Upper lobe of left lung (tissue), 6 donors: Measurements from ENCODE around the gene PANX1. TPM values are rescaled to one million over a fixed set of nuclear protein-coding genes. Genes with fewer than 3 reads are reported as not detected.
"Not testable (repeated sequence)": the region's sequence is repeated elsewhere in the genome, so short reads cannot be mapped to it uniquely, and the experiment has no call there.

Experiments used
- ATAC-seq, 2 donors: fragments of 200-7000 bp; cut with Tn5 transposase; one replicate each; pipeline ENCODE4 v1.9.1; 2022; ENCODE audit warnings: mild to moderate bottlenecking in 2 of 2, moderate library complexity in 2 of 2; ENCODE audit not compliant: low FRiP score in 2 of 2
- DNase-seq, 2 donors: peaks; one replicate each; pipeline ENCODE4 v3.0.0-alpha.2; 2019 to 2020
- H3K27ac ChIP-seq, 4 donors: fragments of 200-600 bp; sonication (generic); one replicate each; pipeline ENCODE4 v1.5.1; 2016 to 2019
- H3K27me3 ChIP-seq, 4 donors: fragments of 200-600 bp; sonication (generic); one replicate each; pipeline ENCODE4 v1.5.1; 2017 to 2019
- H3K36me3 ChIP-seq, 4 donors: fragments of 200-600 bp; sonication (generic); one replicate each; pipeline ENCODE4 v1.5.1; 2016 to 2019
- H3K4me1 ChIP-seq, 4 donors: fragments of 200-600 bp; sonication (generic); one replicate each; pipeline ENCODE4 v1.5.1; 2018 to 2019
- H3K4me3 ChIP-seq, 4 donors: fragments of 200-600 bp; sonication (generic); one replicate each; pipeline ENCODE4 v1.5.1; 2017 to 2019; ENCODE audit warnings: mild to moderate bottlenecking in 2 of 4, moderate library complexity in 1 of 4
- H3K9me3 ChIP-seq, 4 donors: fragments of 200-600 bp; sonication (generic); one replicate each; pipeline ENCODE4 v1.5.1; 2018 to 2019
- EP300 ChIP-seq, 4 donors: sonication (generic); formaldehyde crosslinking; IDR thresholded peaks; one replicate each; pipeline ENCODE4 v1.5.1; 2017; ENCODE audit warnings: antibody characterized with exemption in 4 of 4, control low read depth in 2 of 4
- POLR2A ChIP-seq, 4 donors: fragments of 450-650 bp; IDR thresholded peaks; one replicate each; pipeline ENCODE4 v1.5.1; 2016 to 2017; ENCODE audit warnings: antibody characterized with exemption in 4 of 4, mild to moderate bottlenecking in 2 of 4
- POLR2AphosphoS5 ChIP-seq, 2 donors: sonication (generic); formaldehyde crosslinking; IDR thresholded peaks; one replicate each; pipeline ENCODE4 v1.5.1; 2017; ENCODE audit warnings: antibody characterized with exemption in 2 of 2
- WGBS, 2 donors: methylation state at CpG; one replicate each; pipeline ENCODE4 v1.1.5; 2017 to 2018; 5-methylcytosine and 5-hydroxymethylcytosine counted together
- total RNA-seq, 6 donors: library from RNA; depleted of rRNA in 4 of 6; stranded (reverse); fragments of >200 nt in 4 of 6; gene quantifications; one replicate each; pipeline versions ENCODE4 v1.1.0 to v1.2.1, GENCODE V29; 2016 to 2021
- TF ChIP-seq, protein P1 (sequence below), 6 experiments: fragments of 450-650 bp in 4 of 6; fragments of 200-600 bp in 2 of 6; sonication (generic) in 2 of 6; IDR thresholded peaks; one replicate each; pipeline ENCODE4 v1.5.1; 2016 to 2019; ENCODE audit warnings: antibody characterized with exemption in 6 of 6
- donor health status: DM: no; HTN: no; CAD: no; lungs with moderate emphysema.
- donor health status: DM: no; HTN: yes; CAD: no; lungs with severe emphysema.

The PANX1 gene
- total RNA-seq, 6 donors from 2014 or later = 7.3 to 32.2 (median 17.8) TPM

DNA sequence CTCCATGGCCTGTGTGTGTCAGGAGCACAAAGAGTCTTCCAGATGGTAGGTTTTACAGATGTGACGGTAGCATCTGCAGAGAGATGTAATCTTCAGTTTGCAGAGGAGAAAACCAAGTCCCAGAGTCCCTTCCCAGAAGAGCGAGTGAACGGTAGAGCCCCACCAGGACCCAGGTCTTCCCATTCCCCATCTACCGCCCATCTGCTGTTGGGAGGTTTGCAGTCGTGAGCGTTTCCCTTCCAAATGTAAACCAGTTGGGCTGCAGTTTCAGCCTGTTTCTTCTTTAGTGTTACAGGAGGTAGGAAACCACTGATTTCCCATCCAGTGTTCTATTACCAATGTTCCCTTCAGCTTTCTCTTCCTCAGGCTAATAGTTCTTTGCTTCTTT is 24.0 kb downstream of the PANX1 start:
- peak overlapping the region in 2 of 4 donors; percentile 34 to 35 for H3K27ac ChIP-seq
- TF ChIP-seq POLR2A (IDR thresholded peaks at IDR 0.05) = no peak
- no peak for TF ChIP-seq EP300 (IDR thresholded peaks at IDR 0.05)
- TF ChIP-seq, protein P1, sequence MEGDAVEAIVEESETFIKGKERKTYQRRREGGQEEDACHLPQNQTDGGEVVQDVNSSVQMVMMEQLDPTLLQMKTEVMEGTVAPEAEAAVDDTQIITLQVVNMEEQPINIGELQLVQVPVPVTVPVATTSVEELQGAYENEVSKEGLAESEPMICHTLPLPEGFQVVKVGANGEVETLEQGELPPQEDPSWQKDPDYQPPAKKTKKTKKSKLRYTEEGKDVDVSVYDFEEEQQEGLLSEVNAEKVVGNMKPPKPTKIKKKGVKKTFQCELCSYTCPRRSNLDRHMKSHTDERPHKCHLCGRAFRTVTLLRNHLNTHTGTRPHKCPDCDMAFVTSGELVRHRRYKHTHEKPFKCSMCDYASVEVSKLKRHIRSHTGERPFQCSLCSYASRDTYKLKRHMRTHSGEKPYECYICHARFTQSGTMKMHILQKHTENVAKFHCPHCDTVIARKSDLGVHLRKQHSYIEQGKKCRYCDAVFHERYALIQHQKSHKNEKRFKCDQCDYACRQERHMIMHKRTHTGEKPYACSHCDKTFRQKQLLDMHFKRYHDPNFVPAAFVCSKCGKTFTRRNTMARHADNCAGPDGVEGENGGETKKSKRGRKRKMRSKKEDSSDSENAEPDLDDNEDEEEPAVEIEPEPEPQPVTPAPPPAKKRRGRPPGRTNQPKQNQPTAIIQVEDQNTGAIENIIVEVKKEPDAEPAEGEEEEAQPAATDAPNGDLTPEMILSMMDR (IDR thresholded peaks at IDR 0.05) = no peak
- TF ChIP-seq POLR2AphosphoS5 (IDR thresholded peaks at IDR 0.05) = no peak
- peaks cover 0 to 12% (median 6%) of the 10 kb centered on the region in 4 donors for H3K36me3 ChIP-seq
- H3K9me3 ChIP-seq = no peaks in the 10 kb centered on the region
- H3K4me1 ChIP-seq = peaks cover 23 to 35% (median 29%) of the 10 kb centered on the region in 4 donors
- H3K27me3 ChIP-seq = no peaks in the 10 kb centered on the region
- ATAC-seq (no peak), DNase-seq (no peak)
- no peak overlapping the region for H3K4me3 ChIP-seq
- WGBS, 2 donors = 82 to 89% methylated on average over 5 to 6 of the region's 6 CpGs

DNA sequence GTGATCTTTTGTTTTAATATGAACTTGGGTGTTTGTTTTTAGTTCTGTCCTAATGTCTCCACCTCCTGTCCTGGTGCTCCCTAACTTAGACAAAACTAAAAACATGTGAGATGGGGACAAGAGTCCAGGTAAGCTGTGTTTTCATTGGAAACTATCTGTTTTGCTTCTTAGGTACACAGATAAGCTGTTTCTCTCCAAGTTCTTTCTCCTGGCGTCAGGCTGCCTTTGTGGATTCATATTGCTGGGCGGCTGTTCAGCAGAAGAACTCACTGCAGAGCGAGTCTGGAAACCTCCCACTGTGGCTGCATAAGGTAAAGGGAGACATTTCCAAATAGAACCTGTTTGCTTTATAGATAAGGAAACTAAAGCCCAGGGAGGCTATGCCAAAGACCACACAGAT is 24.7 kb downstream of the PANX1 start:
- 95 to 98% methylated on average over 3 of the region's 3 CpGs for WGBS, 2 donors
- peaks cover 23 to 35% (median 29%) of the 10 kb centered on the region in 4 donors for H3K4me1 ChIP-seq
- ATAC-seq = no peak
- peaks cover 0 to 12% (median 6%) of the 10 kb centered on the region in 4 donors for H3K36me3 ChIP-seq
- TF ChIP-seq, protein P1 (IDR thresholded peaks at IDR 0.05) = no peak
- no peak for TF ChIP-seq POLR2A (IDR thresholded peaks at IDR 0.05)
- no peak for TF ChIP-seq EP300 (IDR thresholded peaks at IDR 0.05)
- no peak for TF ChIP-seq POLR2AphosphoS5 (IDR thresholded peaks at IDR 0.05)
- H3K9me3 ChIP-seq = no peaks in the 10 kb centered on the region
- H3K27me3 ChIP-seq = no peaks in the 10 kb centered on the region
- DNase-seq = no peak
- H3K27ac ChIP-seq = no peak overlapping the region
- no peak overlapping the region for H3K4me3 ChIP-seq

DNA sequence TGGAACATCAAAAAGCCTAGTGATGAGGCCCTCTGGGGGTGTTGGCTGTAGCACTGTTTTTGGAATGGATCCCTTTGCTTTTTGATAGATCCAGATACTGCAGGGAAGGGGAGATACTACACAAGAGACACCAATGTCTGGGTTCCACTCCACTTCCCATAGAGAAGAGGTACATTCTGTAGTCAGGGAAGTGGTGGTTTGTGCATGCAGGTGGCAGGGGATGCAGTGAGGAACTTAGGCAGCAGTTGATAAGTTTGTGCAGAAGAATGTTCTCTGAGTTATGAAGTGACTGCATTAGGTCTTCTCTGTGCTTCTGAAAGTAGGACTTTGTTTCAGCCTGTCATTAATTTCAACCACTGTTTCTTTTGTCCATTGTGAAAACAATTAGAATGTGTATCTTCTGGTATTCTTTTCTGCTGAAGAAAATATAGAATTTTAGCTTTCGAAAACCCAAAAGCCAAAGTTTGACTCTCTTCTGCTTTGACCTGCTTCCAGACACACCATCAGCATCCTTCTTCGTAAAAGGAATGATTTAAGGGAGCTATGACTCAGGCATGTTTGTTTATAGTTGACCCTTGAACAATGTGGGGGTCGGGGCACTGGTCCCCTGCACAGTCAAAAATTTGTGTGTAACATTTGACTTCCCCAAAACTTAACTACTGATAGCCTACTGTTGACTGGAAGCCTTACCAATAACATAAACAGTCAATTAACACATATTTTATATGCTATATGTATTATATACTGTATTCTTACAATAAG is 25.6 kb downstream of the PANX1 start:
- Histone ChIP-seq H3K4me3 (no peak overlapping the region), H3K36me3 (peaks cover 0 to 12% (median 6%) of the 10 kb centered on the region in 4 donors), H3K27ac (no peak overlapping the region), H3K4me1 (peaks cover 23 to 30% (median 26%) of the 10 kb centered on the region in 4 donors), H3K9me3 (no peaks in the 10 kb centered on the region), H3K27me3 (no peaks in the 10 kb centered on the region)
- TF ChIP-seq POLR2AphosphoS5 (IDR thresholded peaks at IDR 0.05) = no peak
- TF ChIP-seq EP300 (IDR thresholded peaks at IDR 0.05) = no peak
- no peak for TF ChIP-seq POLR2A (IDR thresholded peaks at IDR 0.05)
- TF ChIP-seq, protein P1 (IDR thresholded peaks at IDR 0.05) = no peak
- DNase-seq = no peak
- no peak for ATAC-seq
- WGBS, 2 donors = 69 to 86% methylated on average over 3 of the region's 3 CpGs

DNA sequence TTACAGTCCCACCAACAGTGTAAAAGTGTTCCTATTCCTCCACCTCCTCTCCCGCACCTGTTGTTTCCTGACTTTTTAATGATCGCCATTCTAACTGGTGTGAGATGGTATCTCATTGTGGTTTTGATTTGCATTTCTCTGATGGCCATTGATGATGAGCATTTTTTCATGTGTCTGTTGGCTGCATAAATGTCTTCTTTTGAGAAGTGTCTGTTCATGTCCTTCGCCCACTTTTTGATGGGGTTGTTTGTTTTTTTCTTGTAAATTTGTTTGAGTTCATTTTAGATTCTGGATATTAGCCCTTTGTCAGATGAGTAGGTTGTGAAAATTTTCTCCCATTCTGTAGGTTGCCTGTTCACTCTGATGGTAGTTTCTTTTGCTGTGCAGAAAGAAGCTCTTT is 28.7 kb downstream of the PANX1 start:
- H3K27me3 ChIP-seq, H3K9me3 ChIP-seq, H3K27ac ChIP-seq, DNase-seq, ATAC-seq, H3K4me3 ChIP-seq, H3K4me1 ChIP-seq: not testable (repeated sequence)
- WGBS, 2 donors = 97 to 98% methylated on average over 3 of the region's 3 CpGs
- peaks cover 0 to 12% (median 6%) of the 10 kb centered on the region in 4 donors for H3K36me3 ChIP-seq

DNA sequence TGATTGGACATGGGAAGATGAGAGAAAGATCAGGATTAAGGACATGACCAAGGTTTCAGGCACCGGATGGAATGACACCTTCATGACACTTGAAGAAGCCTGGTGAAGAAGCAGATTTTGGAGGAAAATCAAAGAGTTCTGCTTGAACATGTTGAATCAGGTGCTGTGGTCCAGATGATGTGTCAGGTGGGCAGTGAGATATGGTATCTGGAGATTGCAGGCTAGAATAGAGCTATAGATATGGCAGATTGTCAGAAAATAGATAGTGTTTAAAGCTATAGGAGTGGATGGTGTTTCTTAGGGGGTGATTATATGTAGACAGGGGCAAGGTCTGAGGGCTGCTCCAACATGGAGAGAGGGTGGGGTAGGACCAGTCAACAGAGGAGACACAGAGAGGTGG is 40.2 kb downstream of the PANX1 start:
- WGBS, 2 donors = 95 to 100% methylated on average over 1 of the region's 1 CpG
- H3K27me3 ChIP-seq = no peaks in the 10 kb centered on the region
- DNase-seq (no peak), ATAC-seq (no peak)
- TF ChIP-seq POLR2A (IDR thresholded peaks at IDR 0.05) (no peak), POLR2AphosphoS5 (IDR thresholded peaks at IDR 0.05) (no peak), EP300 (IDR thresholded peaks at IDR 0.05) (no peak)
- TF ChIP-seq, protein P1 (IDR thresholded peaks at IDR 0.05) = no peak
- H3K9me3 ChIP-seq = no peaks in the 10 kb centered on the region
- no peaks in the 10 kb centered on the region for H3K36me3 ChIP-seq
- no peaks in the 10 kb centered on the region for H3K4me1 ChIP-seq
- no peak overlapping the region for H3K4me3 ChIP-seq
- H3K27ac ChIP-seq = no peak overlapping the region
